Hematopoietic multipotent progenitor cell treated with erythropoietin and hydrocortisone succinate and interleukin-3 and kit ligand, for 4 days (in vitro differentiated cells): ENCODE measurements around the gene LYPD1.

Source experiments
- DNase-seq: peaks from one replicate; pipeline ENCODE4 v3.0.0-alpha.2; 2015

LYPD1 gene

DNA sequence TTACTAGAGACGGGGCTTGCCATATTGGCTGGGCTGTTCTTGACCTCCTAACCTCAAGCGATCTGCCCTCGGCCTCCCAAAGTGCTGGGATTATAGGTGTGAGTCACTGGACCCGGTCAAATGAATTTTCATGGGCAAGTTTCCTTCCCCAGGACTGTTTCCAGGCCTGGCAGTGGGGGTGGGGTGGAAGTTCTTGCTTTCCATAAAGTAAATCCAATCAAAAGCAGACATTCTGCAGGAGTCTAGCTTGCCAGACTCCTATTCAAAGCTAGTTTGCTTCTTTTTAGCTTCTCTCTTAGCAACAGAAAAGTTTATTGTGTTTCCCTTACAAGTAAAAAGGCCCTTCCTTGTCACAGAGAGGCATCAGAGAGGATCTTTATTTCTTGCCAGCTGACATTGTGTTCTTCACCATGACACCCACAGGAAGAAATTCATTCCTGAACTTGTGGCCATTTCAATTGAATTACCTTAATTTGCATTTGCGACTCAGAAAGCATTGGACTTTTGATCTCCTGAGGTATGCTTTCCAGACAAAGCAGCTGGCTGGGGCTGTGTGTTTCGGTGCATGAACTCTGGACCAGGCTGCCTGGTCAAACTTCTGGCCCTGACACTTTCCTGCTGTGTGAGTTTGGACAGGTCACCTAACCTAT, 37.9 kb downstream of the LYPD1 start:
- no peak for DNase-seq

DNA sequence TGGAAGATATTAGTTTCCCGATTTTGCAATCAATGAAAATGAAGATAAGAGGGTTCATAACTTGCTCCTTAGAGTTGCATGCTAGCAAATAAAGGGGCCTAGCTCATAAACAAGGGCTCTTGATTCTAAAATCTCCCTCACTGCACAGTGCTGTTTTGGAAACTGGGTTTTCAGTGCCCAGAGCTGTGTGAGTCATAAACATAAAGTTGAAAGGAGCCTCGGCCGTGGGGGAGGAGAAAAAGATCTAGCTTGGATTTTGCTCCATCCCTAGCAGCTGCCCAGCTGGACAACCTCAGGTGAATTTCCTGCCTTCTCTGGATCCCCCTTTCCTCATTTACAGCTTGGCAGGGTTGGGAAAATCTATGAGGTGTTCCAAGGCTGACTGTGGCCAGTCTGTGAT, 42.5 kb downstream of the LYPD1 start:
- no peak for DNase-seq

DNA sequence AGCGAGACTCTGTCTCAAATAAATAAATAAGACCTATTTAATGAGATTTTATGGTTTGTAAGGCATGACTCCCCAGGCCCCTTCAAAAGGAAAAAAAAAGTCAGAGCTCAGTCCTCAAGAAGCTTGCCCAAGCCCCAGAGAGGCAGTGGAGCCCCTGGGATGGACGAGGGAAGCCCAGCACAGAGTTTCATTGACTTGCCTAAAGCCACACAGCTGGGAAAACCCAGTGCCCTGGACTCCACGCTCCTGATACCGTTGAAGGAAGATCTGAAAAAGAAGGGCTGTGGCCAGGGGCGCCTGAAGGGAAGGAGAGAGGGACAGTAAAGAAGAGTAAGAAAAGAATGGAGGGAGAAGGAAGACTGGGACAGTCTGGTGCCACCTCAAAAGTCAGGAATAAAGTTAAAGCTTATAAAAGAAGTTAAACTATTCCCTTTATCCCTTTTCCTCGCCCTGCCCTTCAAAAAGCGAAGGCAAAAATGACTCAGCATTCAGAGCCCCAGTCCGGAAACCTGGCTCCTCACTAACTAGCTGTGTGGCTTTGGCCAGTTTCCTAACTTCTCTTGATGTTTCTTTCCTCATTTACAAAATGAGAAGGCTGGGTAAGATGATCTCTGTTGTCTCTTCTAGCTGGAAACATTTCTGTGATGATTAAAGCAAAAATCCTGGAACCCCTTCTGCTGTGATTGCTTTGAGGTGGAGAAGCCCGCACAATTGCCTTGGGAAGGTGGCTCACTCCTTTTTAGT, 46.7 kb downstream of the LYPD1 start:
- DNase-seq, result peak; percentile 28

DNA sequence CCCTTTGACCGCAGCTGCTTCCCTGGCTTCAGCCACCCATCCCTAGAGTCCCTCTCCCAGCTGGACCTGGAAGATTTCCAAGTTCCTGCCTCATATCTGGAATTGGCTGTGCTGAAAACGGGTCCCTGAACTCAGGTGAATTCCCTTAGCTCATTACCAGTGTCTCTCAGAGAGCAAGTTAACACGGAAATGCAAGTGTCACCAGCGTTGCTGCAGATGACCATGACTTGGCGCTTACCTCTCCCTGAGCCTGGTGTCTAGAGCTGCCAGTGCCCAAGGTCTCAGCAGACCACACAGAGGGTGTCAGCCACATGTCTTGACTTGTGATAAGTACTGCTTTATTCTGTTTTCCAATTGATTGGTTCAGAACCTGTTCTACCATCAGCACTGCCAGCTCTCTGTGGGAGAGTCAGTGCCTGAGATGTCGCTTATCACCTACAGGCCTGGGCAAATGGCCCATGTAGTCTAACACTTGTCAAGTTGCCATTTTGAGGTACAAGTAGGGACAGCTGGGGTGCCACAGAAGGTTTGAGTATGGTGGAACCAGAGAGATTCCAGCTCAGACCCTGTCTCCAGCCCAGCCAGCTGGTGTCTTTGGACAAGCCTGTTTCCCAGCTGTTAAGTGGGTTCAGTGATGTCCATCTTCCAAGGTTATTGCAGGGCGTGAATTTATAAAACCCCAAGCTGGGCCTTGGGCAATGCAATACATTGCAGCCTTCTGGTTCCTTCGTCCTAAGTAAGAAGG, 48.7 kb downstream of the LYPD1 start:
- DNase-seq, result no peak

DNA sequence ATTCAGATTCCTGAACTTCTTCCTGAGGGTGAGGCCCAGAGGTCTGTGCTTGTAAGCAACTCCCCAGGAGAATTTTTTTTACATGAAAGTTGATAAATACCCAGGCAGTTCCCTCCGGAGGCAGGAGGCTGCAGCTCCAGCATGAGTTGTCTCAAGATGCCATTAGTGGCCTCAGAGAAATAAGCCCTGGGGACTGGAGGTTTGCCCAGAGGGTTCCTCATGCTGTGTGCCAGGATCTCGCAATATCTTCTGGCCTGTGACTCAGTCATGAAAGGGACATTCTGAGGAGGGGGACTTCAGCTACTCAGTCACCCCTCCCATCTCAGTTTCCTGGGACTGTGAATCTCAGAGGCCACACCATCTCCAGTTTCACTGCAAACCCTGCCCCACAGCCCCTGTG, 49.9 kb downstream of the LYPD1 start:
- DNase-seq, result no peak

DNA sequence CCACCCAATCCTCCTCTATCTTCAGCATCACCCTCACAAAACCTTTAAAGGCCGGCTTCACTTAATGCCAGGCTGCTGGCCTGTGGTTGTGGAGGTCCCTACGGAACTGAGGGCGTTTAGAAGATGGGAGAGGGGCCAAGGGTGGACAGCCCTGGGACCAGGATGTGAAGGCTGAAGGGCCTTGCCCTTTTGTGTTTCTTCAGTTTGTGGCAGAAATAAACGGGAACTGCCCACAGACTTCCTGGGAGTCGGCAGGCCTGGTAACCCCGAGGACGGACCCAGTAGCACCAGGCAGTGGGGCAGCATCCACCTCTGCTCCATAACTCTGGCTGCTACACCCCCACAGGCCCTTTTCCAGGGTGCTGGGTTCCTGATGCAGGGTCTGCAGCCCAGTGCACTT, 51.3 kb downstream of the LYPD1 start:
- DNase-seq, result no peak

DNA sequence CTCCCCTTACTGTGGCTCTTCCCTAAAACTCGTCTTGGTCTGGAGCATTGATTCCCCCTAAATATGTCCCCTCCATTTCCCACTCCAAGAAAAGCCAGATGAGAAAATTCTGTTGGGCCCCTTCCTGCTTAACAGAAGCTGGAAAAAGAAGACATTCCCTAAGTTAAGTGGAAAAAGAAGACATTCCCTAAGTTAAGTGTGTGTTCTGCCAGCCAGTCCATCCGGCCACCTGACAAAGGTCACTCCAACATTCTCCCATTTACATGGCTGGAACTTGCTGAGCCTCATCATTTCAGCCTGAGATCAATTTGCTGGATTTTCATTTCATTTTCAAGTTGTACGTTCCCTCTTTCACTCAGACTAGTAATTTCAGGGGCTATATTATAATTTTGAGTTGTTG, 52.0 kb downstream of the LYPD1 start:
- no peak for DNase-seq

DNA sequence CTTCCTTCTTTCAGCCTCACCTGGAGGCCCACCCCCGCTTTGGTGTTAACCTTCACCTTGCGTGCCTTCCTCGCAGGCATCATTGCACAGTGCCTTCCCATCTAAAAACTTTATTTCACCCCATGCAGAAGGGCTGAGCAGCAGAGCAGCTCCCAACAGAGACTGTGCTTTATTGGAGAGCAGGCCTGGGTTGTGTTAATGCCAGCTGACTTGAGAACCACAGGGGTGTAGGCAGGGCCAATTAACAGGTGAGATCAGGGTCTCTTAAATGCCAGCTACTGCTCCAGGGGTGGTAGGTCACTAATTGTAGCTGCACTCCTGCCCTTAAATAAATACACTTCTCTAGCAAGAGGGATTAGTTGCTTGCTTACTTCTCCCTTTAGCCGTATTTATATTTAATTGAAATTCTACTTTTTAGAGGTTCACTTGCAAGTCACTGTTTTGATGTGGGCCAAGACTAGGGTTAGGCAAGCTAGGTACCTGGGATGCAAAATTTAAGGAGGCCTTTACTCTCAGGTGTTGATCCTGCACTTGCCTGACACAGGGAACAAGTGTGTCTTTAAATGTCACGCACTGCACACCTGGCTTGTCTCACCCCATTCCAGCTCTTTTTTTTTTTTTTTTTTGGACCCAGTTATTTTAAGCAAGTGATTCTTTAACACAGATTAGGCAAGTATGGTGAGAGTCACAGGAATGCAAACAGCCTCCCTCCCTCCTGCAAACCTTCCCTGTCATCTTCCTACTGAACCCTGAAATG, 54.5 kb downstream of the LYPD1 start:
- no peak for DNase-seq

DNA sequence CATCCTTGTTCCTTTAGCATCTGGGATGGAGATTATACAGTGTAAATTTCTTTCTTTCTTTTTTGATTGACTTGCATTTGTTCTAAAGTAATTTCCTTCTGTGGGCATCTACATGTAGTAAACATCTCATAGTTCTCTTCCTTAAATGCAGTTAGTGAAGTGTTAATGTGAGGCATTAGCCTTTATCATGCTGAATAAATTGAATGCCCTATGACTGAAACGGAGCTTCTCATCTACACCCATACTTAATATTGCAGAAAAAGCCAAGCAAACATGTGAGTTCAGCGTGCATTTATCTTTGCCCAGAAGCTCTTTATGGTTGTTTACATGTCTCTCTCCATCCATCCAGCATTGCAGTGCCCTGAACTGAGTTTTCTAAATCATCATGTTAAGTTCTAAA, 58.3 kb downstream of the LYPD1 start:
- DNase-seq, result no peak

DNA sequence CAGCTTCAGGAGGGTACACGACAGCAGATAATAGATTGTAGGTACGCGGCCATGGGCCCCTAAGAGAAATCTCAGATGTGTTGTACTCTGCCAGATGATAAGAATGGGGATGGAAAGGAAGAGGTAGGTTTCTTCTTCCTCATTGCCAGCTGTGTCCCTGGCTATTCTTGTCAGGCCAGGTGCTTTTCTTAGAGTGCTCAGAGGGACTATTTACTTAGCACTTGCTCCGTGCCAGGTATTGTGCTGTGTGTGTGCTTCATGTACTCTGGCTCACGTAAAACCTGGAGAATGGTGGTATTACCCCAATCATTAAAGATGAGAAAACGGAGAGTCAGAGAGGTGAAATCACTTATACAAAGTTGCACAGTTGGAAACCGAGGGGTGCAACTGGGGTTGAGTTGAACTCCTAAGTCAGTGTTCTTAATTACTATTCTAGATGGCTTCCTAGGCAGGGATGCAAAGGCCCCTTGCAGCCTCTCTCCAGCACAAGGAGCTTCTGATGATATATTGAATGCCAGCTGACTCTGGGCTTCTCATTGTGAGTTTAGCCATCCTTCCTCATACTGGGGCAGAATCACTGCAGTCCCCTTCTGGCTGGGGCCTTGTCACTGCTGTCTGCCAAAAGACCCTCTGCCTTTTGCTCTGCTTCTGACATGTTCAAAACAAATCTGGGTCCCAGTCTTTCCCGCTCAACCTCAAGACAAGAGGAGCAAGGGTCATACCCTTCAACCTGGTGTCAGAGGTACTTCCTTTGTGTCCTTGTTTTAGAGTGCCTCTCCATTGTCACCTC, 60.7 kb downstream of the LYPD1 start:
- DNase-seq, result no peak

DNA sequence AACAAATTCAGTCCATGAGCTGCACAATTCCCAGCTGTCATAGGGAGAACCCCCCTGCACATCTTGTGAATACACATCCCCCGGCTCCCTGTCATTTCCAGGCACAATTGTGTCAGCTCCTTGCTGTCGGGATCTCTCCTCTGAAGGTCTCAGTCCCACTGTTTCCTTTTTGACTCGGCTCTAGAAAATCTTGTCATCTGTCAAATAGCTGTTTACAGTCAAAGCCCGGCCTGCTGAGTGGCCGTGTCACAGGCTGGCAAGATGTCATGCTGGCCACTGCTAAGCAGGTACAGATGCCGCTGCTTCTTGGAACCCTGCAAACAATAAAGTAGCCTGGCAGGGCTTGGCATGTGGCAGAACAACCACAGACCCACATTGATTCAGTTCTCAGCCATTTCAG, 61.7 kb downstream of the LYPD1 start:
- DNase-seq, result no peak

DNA sequence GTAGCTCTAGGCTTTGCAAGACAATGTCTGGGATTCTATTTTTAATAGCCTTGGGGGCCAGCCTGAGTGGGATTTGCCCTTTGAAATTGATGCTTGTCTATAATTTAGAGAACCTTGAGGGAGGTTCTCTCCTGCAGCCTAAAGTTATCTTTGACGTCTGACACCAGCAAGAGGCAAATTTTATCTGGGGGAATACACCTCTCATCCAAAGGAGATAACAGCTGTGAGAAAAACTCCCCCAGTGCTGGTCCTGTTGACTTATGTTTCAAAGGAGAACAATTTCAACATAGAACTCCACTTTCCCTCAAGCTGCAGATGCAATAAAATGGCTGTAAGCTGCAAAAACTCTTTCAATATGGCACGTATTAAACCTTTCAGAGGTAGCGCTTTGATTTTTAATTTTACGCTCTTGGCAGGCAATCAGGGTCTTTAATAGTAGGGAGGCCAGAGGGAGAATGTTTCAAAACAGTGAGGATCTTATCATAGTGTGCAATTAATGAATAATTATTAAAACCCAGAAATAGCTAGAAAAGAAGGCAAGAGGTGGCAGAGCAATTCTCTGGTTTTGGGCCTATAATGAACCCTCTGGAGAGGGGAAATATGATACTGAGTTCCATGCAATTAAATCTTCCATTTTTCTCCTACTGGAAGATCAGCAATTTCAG, 62.4 kb downstream of the LYPD1 start:
- no peak for DNase-seq

DNA sequence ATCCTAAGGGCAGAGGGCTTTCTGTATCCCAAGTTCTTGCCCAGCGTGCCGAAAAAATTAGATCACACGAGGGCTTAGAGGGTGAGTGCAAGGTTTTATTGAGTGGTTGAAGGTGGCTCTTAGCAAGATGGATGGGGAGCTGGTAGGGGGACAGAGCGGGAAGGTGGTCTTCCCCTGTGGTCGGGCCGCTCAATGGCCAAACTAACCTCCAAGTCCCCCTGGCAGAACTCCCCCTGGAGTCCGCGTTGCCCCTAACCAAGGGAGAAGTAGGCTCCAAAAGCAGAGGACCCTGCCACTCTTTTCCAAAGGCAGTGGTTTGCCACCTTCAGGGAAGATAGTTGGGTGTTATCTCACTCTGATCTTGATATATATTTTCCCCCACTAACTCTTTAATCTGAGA, 63.4 kb downstream of the LYPD1 start:
- DNase-seq, result no peak

DNA sequence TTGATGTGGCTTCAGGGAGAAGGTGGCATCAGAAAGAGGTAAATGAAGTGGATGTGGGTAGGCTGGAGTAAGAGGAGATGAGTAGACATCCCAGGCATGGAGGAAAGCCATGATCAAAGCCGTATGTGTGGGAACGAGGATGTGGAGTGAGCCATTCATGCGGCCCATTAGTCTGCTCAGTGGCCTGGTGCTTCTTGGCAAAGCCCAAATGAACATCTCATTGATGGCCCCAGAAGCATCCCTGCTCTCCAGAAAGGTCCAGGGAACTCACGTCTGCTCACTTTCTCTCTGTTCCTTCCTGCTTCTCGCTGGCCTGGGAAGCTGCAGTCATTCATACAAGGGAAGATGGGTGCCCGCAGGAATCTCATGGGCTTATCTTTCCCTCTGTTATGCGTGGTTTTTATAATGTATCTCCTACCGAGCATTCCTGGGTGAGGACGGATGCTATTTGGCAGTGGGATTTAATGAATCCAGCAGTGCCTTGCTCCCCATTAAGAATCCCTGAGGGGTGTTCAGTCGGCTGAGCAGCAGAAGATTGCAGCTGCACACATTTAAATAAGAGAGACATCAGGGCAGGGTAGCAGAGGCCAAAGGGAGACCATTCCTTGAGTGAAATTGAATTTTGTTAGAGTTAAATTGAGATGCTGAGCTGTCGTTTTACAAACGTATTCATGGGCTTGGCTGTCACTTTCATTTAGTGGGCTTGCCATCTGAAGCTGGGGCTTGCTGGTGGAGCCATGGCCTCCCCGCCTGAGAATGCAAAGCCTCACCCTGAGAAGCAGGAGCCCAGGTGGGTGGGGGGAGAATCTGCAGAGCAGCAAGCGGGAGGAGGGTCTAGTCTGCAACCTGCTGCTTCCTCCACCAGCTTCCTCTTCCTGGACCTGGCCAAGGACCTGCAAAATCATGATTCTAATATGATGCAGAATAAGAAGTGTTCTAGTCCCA, 64.5 kb downstream of the LYPD1 start:
- DNase-seq, result no peak

DNA sequence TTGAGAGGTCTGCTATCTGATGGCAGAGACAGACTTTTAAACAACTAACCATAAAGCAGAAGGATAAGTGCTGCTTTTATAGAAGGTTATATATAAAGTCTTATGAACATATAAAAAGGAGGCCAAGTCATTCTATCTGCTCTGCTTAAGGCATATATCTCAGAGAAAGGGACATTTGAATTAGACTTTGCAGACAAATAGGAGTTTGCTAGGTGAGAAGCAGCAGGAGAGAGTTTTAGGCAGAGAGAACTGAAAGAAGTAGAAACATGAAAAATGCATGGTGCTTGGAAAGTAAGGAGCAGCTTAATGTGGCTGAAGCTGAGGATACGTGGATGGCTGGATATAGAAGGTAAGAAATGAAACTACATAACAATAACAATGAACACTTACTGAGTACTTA, 65.4 kb downstream of the LYPD1 start:
- DNase-seq, result no peak

DNA sequence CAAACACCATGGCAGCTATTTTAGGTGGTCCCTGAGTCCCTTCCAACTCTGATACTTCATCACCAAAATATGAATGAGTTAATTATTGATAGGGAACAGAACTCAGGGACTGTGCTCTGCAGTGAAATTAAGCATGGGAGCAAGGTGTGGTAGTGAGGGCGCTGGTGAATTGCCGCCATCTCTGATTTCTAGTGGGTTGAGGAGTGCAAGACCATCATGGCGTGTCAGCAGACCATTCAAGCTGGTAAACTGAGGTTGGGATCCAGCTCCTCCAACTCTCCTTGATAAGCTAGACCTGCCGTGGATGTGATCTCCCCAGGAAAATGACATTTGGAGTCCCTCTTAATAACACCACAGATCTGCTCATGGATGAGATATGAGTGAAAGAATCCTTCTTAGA, 70.4 kb downstream of the LYPD1 start:
- DNase-seq, result no peak

DNA sequence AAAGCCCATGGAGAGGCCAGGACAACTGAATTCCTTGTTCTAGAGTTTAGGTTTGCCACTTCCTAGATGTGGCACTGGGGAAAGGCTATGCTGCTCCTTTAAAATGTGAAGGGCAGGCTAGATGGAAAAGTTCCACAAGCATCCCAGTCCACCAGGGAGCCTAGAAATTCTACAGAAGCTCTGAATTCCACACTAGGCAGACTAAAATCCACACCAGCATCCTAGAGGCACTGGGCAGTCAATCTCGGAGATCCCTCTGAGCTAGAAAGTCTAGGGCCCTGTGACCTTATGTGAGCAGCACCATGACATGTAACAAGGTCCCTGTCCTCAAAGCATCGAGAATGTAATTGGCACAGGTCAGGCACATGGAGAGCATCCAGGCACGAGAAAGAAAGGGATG, 71.5 kb downstream of the LYPD1 start:
- no peak for DNase-seq

DNA sequence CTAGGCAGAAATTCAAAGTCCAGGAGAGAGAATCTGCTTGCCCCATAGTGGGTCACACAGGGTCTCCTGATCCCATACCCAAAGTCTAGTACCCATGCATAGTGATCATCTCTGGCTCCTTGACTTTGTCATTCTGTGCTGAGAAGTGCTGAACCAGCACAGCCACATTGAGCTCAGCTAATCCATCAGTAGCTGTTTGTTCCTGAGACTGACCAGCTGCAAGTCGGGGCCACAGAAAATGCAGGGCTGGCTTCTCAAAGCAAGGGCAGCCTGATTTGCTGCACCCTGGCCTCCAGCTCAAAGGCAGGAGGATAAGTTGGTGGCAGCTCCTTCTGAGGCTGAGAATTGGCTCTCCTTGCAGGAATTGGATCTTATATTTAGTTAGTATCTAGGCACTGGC, 72.2 kb downstream of the LYPD1 start:
- DNase-seq, result no peak

DNA sequence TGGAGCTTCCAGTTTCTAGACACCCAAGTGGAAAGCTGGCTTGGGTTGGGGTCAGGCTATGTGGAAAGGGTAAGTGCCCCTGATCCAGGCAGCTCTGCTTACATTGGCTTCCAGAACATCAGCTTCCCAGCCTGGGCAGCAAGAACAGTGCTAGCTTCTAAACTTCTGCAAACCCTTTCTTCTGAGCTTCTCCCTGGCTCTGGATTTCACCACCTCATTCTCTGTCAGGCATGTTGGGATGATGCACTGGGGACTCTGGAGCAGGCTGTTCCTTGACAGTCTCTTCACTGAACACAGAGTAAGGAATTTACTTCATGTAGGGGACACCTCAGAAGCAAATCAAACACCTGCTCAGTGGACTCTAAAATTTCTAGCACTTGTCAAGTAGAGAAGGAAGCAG, 72.8 kb downstream of the LYPD1 start:
- DNase-seq, result no peak

DNA sequence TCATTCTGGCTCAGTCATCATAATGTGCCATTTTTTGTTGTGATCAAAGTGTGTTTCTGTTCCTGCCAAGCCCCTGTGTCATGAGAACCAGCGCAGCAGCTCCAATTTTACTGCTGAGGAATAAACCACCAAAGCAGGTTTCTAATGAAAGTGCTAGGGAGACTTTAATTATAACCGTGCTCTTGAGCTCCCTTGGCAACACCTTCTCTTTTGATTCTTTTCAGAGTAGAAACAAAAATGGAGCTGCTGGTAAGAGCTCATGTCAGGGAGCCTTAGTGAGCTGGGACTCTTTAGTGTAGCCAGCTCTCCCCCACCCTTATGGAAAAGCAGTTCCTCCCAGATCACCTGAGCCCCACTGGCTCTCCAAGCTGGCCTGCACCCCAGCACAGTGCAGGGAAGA, 74.3 kb downstream of the LYPD1 start:
- no peak for DNase-seq

DNA sequence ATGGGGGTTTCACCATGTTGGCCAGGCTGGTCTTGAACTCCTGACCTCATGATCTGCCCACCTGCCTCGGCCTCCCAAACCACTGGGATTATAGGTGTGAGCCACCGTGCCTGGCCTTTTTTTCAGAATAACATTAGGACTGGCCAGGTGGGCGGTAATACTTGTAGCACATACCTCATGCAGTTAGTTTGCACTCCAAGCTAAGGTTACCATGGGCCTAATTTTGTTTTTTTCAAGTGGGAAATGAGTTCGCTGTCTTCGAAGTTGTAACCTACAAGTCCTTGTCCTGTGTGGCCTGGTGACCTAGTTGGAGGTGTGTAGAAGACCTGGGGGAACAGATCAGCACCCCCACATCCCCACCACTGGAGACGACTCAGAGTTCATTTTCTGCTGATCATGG, 74.8 kb downstream of the LYPD1 start:
- no peak for DNase-seq
